Right lobe of liver (tissue), 6 donors: ENCODE data around the gene CHST11. TPM values are rescaled to one million over a fixed set of nuclear protein-coding genes. Genes with fewer than 3 reads are reported as not detected.
"Not testable (repeated sequence)": the region's sequence is repeated elsewhere in the genome, so short reads cannot be mapped to it uniquely, and the experiment has no call there.

ENCODE experiments used
- ATAC-seq, 4 donors: fragments of 200-7000 bp; cut with Tn5 transposase; one replicate each; pipeline ENCODE4 v1.9.1; 2020; ENCODE audit warnings: mild to moderate bottlenecking in 4 of 4, moderate library complexity in 4 of 4
- DNase-seq, 3 donors: peaks; one replicate each; pipeline ENCODE4 v3.0.0-alpha.2; 2020
- H3K27ac ChIP-seq, 3 donors: fragments of 200-600 bp; one replicate each; pipeline ENCODE4 v1.8.0; 2022
- H3K27me3 ChIP-seq, 2 donors: fragments of 200-600 bp; one replicate each; pipeline ENCODE4 v1.8.0; 2022
- H3K36me3 ChIP-seq, 4 donors: fragments of 200-600 bp; sonication (generic) in 1 of 4; one replicate each; pipeline versions ENCODE4 v1.5.1 to v1.8.0; 2017 to 2022; ENCODE audit warnings: control low read depth in 1 of 4
- H3K4me1 ChIP-seq, 4 donors: fragments of 200-600 bp; sonication (generic) in 1 of 4; one replicate each; pipeline versions ENCODE4 v1.5.1 to v1.8.0; 2017 to 2022; ENCODE audit warnings: control low read depth in 1 of 4
- H3K4me3 ChIP-seq, 3 donors: fragments of 200-600 bp; one replicate each; pipeline ENCODE4 v1.8.0; 2022
- H3K9me3 ChIP-seq, 4 donors: fragments of 200-600 bp; sonication (generic) in 1 of 4; one replicate each; pipeline versions ENCODE4 v1.5.1 to v1.8.0; 2017 to 2022; ENCODE audit warnings: control low read depth in 1 of 4
- CTCF ChIP-seq, 4 donors: fragments of 200-600 bp in 3 of 4; fragments of 450-650 bp in 1 of 4; IDR thresholded peaks; one replicate each; pipeline versions ENCODE4 v1.5.1 to v1.8.0; 2016 to 2022; ENCODE audit warnings: antibody characterized with exemption in 4 of 4, mild to moderate bottlenecking in 2 of 4
- POLR2A ChIP-seq: fragments of 450-650 bp; IDR thresholded peaks from one replicate; pipeline ENCODE4 v1.6.1; 2017; ENCODE audit warnings: antibody characterized with exemption, mild to moderate bottlenecking
- WGBS: methylation state at CpG from one replicate; pipeline ENCODE4 v1.1.6; 2018; ENCODE audit warnings: low coverage, low lambda C conversion rate; ENCODE audit not compliant: insufficient coverage; ENCODE audit errors: missing lambda C conversion rate; 5-methylcytosine and 5-hydroxymethylcytosine counted together
- intact Hi-C, 2 donors: fragments of 100-400 bp; cut with DNase I; formaldehyde crosslinking; loops; one replicate each; pipeline versions ENCODE4 v1.11.2 to v1.14.1; 2022
- total RNA-seq, 6 experiments: library from RNA; depleted of rRNA in 2 of 6; stranded (reverse); fragments of >200 nt in 2 of 6; fragmentation: NEBNext Ultra II Directional in 3 of 6; extraction: Animal tissue kit (Norgen Biotek cat#: 25700) in 3 of 6; gene quantifications; one replicate each; pipeline versions ENCODE4 v1.1.0 to v1.2.4, GENCODE V29; 2016 to 2023
- donor health status: DM: no; HTN: yes; CAD: no.
- donor health status: DM: no; HTN: no; CAD: no.
- donor health status: DM: no; HTN: no; CAD: no.
- donor health status: DM: no; HTN: yes; CAD: no.
- donor health status: DM: no; HTN: yes; CAD: no.

CHST11 gene
- total RNA-seq, 6 experiments from 2014 or later = 0.57 to 10.4 (median 3.5) TPM

DNA sequence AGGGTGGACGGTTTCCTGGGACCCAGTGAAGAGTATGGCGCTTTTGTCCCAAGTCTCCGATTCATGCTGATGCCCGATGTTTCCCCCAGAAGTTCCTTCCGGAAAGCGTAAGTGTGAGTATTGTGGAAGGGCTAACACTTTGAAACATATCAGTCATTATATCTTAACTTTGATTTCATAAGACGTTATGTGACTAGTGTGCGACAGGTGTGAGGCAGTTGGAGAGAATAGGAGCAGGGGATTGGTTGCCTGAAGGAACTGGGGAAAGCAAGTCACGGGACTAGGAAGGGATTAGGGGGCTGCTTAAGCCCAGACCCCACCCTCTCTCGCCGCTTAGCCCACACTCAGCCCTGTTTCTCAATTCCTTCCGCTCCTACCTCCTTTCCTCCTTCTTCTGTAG, 154.9 kb downstream of the CHST11 start:
- Histone ChIP-seq H3K36me3 (no peaks in the 10 kb centered on the region), H3K4me1 (no peaks in the 10 kb centered on the region), H3K27ac (no peak overlapping the region), H3K27me3 (no peaks in the 10 kb centered on the region), H3K9me3 (no peaks in the 10 kb centered on the region), H3K4me3 (no peak overlapping the region)
- no peak for TF ChIP-seq POLR2A
- no peak for TF ChIP-seq CTCF (IDR thresholded peaks at IDR 0.05)
- 77% methylated on average over 3 of the region's 12 CpGs for WGBS
- ATAC-seq (no peak), DNase-seq (no peak)
- intact Hi-C loops = no loop called here

GRCh38 chr12:104613372-104613771, 156.6 kb downstream of the CHST11 start:
- DNase-seq, H3K27me3 ChIP-seq, H3K36me3 ChIP-seq, H3K27ac ChIP-seq, H3K4me1 ChIP-seq, ATAC-seq, intact Hi-C loops, H3K4me3 ChIP-seq, H3K9me3 ChIP-seq: not testable (repeated sequence)
- 88% methylated on average over 3 of the region's 3 CpGs for WGBS

GRCh38 chr12:104615048-104615561, 158.4 kb downstream of the CHST11 start:
- Histone ChIP-seq H3K27ac (no peak overlapping the region), H3K9me3 (no peaks in the 10 kb centered on the region), H3K4me3 (no peak overlapping the region), H3K4me1 (no peaks in the 10 kb centered on the region), H3K36me3 (no peaks in the 10 kb centered on the region), H3K27me3 (no peaks in the 10 kb centered on the region)
- intact Hi-C loops = no loop called here
- DNase-seq (no peak), ATAC-seq (peak in 2 of 4 donors; percentile 27 to 35)
- WGBS = 40% methylated on average over 12 of the region's 12 CpGs
- TF ChIP-seq POLR2A (no peak), CTCF (IDR thresholded peaks at IDR 0.05) (no peak)

GRCh38 chr12:104618691-104619090, 161.9 kb downstream of the CHST11 start:
- no peak overlapping the region for H3K27ac ChIP-seq
- no peak for ATAC-seq

DNA sequence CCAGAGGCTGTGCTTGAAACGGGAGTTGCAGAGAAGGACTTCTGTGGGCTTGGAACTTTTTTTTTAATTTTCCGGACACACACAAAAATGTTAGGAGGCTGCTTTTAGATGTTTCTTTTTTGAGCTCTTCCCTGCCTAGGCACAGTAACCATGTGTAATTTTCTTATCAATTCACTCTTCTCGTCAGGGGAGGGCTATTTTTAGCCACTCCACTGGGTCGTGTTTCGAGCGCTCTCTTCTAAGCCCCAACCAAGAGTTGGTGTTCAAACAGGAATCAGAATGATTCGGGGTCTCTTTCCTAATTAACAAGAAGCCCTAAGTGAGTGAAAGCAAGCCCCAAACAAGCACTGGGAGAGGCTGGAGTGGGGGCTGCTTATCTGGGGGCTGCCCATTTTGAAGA, 162.6 kb downstream of the CHST11 start:
- no peak overlapping the region for H3K4me3 ChIP-seq
- H3K9me3 ChIP-seq = no peaks in the 10 kb centered on the region
- TF ChIP-seq CTCF (IDR thresholded peaks at IDR 0.05) (no peak), POLR2A (no peak)
- intact Hi-C loops = no loop called here
- no peaks in the 10 kb centered on the region for H3K27me3 ChIP-seq
- no peaks in the 10 kb centered on the region for H3K36me3 ChIP-seq
- H3K27ac ChIP-seq = no peak overlapping the region
- no peaks in the 10 kb centered on the region for H3K4me1 ChIP-seq
- DNase-seq (no peak), ATAC-seq (no peak)
- WGBS = 73% methylated on average over 7 of the region's 7 CpGs

More at GRCh38 chr12:104618691-104619090, 161.9 kb downstream of the CHST11 start:
- Histone ChIP-seq H3K4me3 (no peak overlapping the region), H3K4me1 (no peaks in the 10 kb centered on the region), H3K9me3 (no peaks in the 10 kb centered on the region), H3K36me3 (no peaks in the 10 kb centered on the region), H3K27me3 (no peaks in the 10 kb centered on the region)
- intact Hi-C loops = no loop called here
- TF ChIP-seq CTCF (IDR thresholded peaks at IDR 0.05) (no peak), POLR2A (no peak)
- WGBS = 57% methylated on average over 4 of the region's 5 CpGs
- DNase-seq = no peak
